ENCODE data around the gene TMEM178A.
"Not testable (repeated sequence)": the region's sequence is repeated elsewhere in the genome, so short reads cannot be mapped to it uniquely, and the experiment has no call there.

Gene TMEM178A

DNA sequence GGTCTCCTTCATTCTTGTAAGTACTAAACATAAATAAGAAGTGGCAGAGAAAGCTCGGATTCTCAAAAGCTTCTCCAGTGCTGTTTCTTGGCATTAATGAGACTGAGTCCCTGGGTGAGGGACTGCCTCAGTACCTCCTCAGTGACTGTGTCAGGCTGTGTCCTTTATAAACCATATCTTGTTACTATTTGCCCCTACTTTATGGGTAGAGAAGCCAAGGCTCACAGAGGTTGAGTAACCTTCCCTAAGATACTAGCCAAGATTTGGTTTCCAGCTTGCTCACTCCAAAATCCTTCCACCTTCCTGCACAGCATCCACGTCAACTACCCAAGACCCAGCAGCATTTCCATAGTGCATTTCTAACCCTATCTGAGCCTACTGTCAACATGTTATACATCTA is 57.8 kb downstream of the TMEM178A start:
- TF ChIP-seq CTCF (conservative IDR thresholded peaks at IDR 0.05), result no peak
- H3K27ac ChIP-seq, result no peak overlapping the region

DNA sequence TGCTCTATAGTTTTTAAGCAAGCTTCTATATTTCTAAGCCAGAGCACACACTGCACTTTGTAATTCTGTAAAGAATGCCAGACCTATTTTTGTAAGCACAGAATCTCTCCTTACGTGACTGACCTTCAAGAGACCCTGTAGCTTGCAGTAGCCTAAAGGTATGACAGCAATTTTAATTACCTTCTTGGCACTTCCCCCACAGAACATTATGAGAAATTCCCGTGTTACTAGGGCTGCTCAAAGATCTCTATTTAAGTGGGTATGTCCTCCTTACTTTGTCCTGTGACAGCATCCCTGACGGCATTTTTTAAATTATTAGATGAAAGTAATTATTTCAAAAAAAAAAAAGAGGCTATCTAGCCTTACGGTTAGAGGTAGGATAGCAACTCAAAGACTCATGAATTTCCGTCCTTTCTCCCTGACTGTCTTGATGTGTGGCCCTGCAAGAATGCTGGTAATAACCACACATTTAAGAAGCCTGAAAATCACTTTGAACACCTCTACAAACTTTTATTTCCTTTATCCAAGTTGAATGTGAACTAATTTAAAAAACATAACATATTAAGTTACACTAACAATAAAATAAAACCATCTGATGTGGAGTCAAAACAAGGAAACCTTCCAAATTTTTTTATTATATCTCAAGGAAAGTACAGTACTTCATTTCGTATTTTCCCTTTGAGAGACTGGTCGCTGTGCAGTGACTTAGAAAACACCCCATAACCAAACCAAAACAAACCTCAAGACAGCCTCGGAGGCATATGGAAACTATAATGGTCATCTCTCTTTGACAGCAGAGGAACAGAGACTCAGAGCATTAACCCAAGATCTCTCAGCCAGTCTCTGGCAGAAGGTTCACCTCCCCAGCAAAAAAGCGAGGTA is 58.5 kb downstream of the TMEM178A start:
- no peak for TF ChIP-seq CTCF (conservative IDR thresholded peaks at IDR 0.05)

DNA sequence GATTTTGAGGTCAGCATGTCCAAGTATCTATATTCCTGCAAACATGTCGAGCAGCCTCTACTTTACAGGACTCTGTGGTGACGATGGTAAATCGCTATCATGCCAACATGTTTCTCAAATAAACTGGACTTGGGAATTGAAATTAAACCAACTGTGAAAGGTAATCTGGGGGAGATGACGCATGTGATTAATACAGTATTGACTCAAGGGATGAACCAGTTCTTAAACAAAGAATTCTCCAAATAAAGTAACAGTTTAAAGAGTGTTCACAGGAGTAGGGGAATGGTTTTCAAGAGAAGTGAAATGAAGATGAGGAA is 59.1 kb downstream of the TMEM178A start:
- peak overlapping the region; percentile 49 for H3K27ac ChIP-seq
- TF ChIP-seq CTCF (conservative IDR thresholded peaks at IDR 0.05), result no peak

More for the DNA sequence above, 58.5 kb downstream of the TMEM178A start:
- peak overlapping the region; percentile 49 for H3K27ac ChIP-seq

GRCh38 chr2:39725401-39725800 is 59.7 kb downstream of the TMEM178A start:
- H3K27ac ChIP-seq, result peak overlapping the region; percentile 49
- TF ChIP-seq CTCF (conservative IDR thresholded peaks at IDR 0.05), result no peak

GRCh38 chr2:39728085-39728484 is 62.4 kb downstream of the TMEM178A start:
- H3K27ac ChIP-seq, result not testable (repeated sequence)

DNA sequence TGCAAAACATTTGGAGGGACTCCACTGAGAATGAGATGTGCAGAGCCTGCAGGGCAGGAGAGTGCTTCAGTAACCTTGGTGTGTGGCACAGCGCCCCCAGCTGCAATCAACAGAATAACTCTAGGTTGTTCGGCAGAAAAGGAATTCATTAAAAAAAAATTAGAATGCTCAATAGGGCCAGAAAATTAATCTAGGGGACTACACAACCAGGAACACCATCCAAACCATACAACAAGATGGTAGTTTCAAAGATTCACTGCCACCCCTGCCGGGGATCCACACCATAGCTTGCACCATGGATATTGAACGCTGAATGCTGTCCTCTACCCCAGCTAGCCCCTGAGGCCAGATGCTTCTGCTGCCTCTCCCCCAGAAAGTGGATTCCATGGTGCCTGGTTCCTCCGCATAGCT is 63.2 kb downstream of the TMEM178A start:
- TF ChIP-seq CTCF (conservative IDR thresholded peaks at IDR 0.05), result peak; percentile 73

DNA sequence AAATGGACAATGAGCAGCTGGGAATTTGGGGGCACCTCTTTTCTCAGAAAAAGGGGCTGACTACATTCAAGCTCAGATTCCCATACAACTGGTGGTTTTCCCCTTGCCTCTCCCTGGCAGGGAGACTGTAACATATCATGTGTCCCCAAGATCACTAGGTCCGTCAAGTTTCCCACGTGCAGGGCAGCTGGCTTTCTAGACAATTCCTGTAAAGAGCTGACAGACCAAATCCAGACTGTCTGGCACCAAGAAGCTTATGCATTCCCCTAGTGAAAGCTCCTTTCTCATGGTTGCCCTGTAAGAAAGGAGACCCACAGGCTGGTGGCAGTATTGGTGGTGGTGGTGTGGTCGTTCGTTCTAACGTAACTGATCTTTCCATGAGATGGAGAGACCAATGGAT is 64.6 kb downstream of the TMEM178A start:
- no peak for TF ChIP-seq CTCF (conservative IDR thresholded peaks at IDR 0.05)
- no peak overlapping the region for H3K27ac ChIP-seq

More for the DNA sequence above, 63.2 kb downstream of the TMEM178A start:
- H3K27ac ChIP-seq, result no peak overlapping the region

DNA sequence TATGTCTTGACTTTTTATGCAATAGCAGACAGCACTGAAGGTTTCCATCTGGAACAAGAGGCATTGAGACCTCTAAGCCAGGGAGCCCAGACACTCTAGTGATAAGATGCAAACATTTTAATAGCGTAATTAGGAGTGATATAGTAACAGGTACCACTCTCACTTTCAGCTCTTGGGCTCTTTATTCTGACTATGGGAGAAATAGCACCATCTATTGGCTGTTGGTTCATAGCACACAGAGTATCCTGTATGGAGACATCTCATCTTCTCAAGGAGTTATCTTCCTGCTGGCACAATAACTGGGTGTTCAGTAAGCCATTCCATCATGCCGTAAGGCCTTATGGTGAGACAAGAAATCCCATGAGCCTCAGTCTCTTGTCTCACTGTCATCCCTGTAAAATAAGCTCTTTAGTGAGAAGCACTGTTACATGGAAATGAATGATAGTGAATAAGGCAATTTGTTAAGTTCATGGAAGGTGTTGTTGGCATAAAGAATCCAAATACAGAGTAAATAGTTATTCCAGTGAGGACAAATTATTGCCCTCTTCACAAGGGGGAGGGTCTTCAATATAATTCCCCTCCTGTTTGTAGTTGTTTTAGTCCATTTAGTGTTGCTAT is 65.1 kb downstream of the TMEM178A start:
- peak; percentile 74 for TF ChIP-seq CTCF (conservative IDR thresholded peaks at IDR 0.05)
- H3K27ac ChIP-seq, result no peak overlapping the region
